SHP77 treated with DMSO at 0.1 percent for 48 hours (cell line): Measurements from ENCODE around the gene TMEM43.

ENCODE experiments used
- DNase-seq: peaks from one replicate; lab custom pipeline; 2025; lab: John Stamatoyannopoulos, UW

TMEM43 gene

GRCh38 chr3:14151471-14152083 lies 26.7 kb downstream of the TMEM43 start:
- no peak for DNase-seq

GRCh38 chr3:14152233-14152962 lies 27.5 kb downstream of the TMEM43 start:
- peak; percentile 38 for DNase-seq

- DNase-seq, result no peak
Measured at GRCh38 chr3:14152963-14153355, 28.1 kb downstream of the TMEM43 start.

GRCh38 chr3:14153663-14154062 lies 28.8 kb downstream of the TMEM43 start:
- no peak for DNase-seq

- no peak for DNase-seq
Measured at GRCh38 chr3:14154276-14154675, 29.4 kb downstream of the TMEM43 start.

- DNase-seq, result no peak
Measured at GRCh38 chr3:14154895-14155440, 30.1 kb downstream of the TMEM43 start.

- no peak for DNase-seq
Measured at GRCh38 chr3:14156201-14156600, 31.3 kb downstream of the TMEM43 start.

- no peak for DNase-seq
Measured at GRCh38 chr3:14156843-14157561, 32.1 kb downstream of the TMEM43 start.

- DNase-seq, result no peak
Measured at GRCh38 chr3:14157951-14158350, 33.1 kb downstream of the TMEM43 start.

GRCh38 chr3:14158370-14158769 lies 33.5 kb downstream of the TMEM43 start:
- no peak for DNase-seq

GRCh38 chr3:14159426-14159825 lies 34.6 kb downstream of the TMEM43 start:
- DNase-seq, result no peak

GRCh38 chr3:14161282-14161681 lies 36.4 kb downstream of the TMEM43 start:
- DNase-seq, result no peak

GRCh38 chr3:14162178-14162577 lies 37.3 kb downstream of the TMEM43 start:
- DNase-seq, result no peak

- no peak for DNase-seq
Measured at GRCh38 chr3:14166877-14167603, 42.2 kb downstream of the TMEM43 start.

GRCh38 chr3:14169435-14169834 lies 44.6 kb downstream of the TMEM43 start:
- no peak for DNase-seq

- no peak for DNase-seq
Measured at GRCh38 chr3:14169871-14170270, 45.0 kb downstream of the TMEM43 start.

- DNase-seq, result no peak
Measured at GRCh38 chr3:14170531-14171159, 45.8 kb downstream of the TMEM43 start.

GRCh38 chr3:14172496-14172895 lies 47.6 kb downstream of the TMEM43 start:
- no peak for DNase-seq

GRCh38 chr3:14174483-14174882 lies 49.6 kb downstream of the TMEM43 start:
- no peak for DNase-seq

- DNase-seq, result no peak
Measured at GRCh38 chr3:14175383-14176037, 50.7 kb downstream of the TMEM43 start.

- DNase-seq, result no peak
Measured at GRCh38 chr3:14177580-14178246, 52.9 kb downstream of the TMEM43 start.
